GM12878 (cell line): ENCODE results near the gene LCN12. TPM values are rescaled to one million over a fixed set of nuclear protein-coding genes. Genes with fewer than 3 reads are reported as not detected.

Experiments used
- ATAC-seq: fragments of 200-7000 bp; cut with Tn5 transposase; 3 replicates; pipeline ENCODE4 v1.9.1; 2020; ENCODE audit warnings: mild to moderate bottlenecking, moderate library complexity
- BruUV-seq: library from RNA; stranded (reverse); fragments of 400-500 nt; replicated peaks from 2 replicates; lab custom pipeline; 2021; lab: Mats Ljungman, UMichigan
- CTCF ChIA-PET: fragments of 300-600 bp; sonication (Branson Sonifier 250); formaldehyde crosslinking; extraction: SDS; loops from one replicate; lab custom pipeline; 2021; ENCODE audit warnings: inconsistent platforms; lab: Yijun Ruan, JAX
- POLR2A ChIA-PET: fragments of 350-600 bp; formaldehyde crosslinking; extraction: SDS; loops from one replicate; lab custom pipeline; 2021; ENCODE audit warnings: inconsistent platforms; lab: Charles Lee
- RAD21 ChIA-PET: fragments of 300-600 bp; sonication (Branson Sonifier 250); formaldehyde crosslinking; loops from one replicate; lab custom pipeline; 2023; ENCODE audit warnings: antibody characterized with exemption; ENCODE audit not compliant: unreplicated experiment; lab: Charles Lee
- SMC1A ChIA-PET: fragments of 300-600 bp; sonication (Branson Sonifier 250); formaldehyde crosslinking; loops from one replicate; lab custom pipeline; 2023; ENCODE audit not compliant: unreplicated experiment, uncharacterized antibody; lab: Charles Lee
- DNase-seq: peaks from one replicate; pipeline ENCODE4 v3.0.0-alpha.2; 2011; ENCODE audit warnings: low read depth, low spot score
- FAIRE-seq: peaks from 3 replicates; lab custom pipeline; 2011; peaks lifted over from hg19 to GRCh38; lab: Jason Lieb, UNC
- H2AFZ ChIP-seq: 2 replicates; pipeline ENCODE4 v1.6.0; 2011; ENCODE audit warnings: low read depth, low read length, control low read depth; ENCODE audit not compliant: control insufficient read depth
- H3K27ac ChIP-seq: 2 replicates; pipeline ENCODE4 v1.5.1; 2011; ENCODE audit warnings: control low read depth; ENCODE audit not compliant: control insufficient read depth, insufficient read depth
- H3K27me3 ChIP-seq, 2 experiments: replicated peaks in 1 of 2; 2 replicates each; pipeline versions ENCODE4 v1.6.0 to v1.6.1; 2011; ENCODE audit warnings: low read length in 1 of 2; ENCODE audit not compliant: control insufficient read depth in 2 of 2, insufficient read depth in 2 of 2
- H3K36me3 ChIP-seq, 2 experiments: 2 replicates each; pipeline ENCODE4 v1.5.1; 2011; ENCODE audit warnings: low read length in 1 of 2; ENCODE audit not compliant: control insufficient read depth in 2 of 2, insufficient read depth in 2 of 2
- H3K4me1 ChIP-seq: 2 replicates; pipeline ENCODE4 v1.6.1; 2011; ENCODE audit warnings: mild to moderate bottlenecking, low read length, moderate library complexity, mixed read lengths; ENCODE audit not compliant: control insufficient read depth, insufficient read depth
- H3K4me2 ChIP-seq: 2 replicates; pipeline ENCODE4 v1.6.0; 2011; ENCODE audit warnings: control low read depth; ENCODE audit not compliant: control insufficient read depth, insufficient read depth
- H3K4me3 ChIP-seq: fragments of 200-600 bp; sonication (generic); 2 replicates; pipeline ENCODE4 v1.5.1; 2016
- H3K79me2 ChIP-seq: 2 replicates; pipeline ENCODE4 v1.6.0; 2011; ENCODE audit warnings: low read length; ENCODE audit not compliant: control insufficient read depth, insufficient read depth
- H3K9ac ChIP-seq: 2 replicates; pipeline ENCODE4 v1.8.0; 2011; ENCODE audit warnings: low read length, control low read depth, mixed read lengths; ENCODE audit not compliant: control insufficient read depth, insufficient read depth
- H3K9me3 ChIP-seq: replicated peaks from 3 replicates; pipeline ENCODE4 v1.5.1; 2011; ENCODE audit warnings: mild to moderate bottlenecking, low read length; ENCODE audit not compliant: control insufficient read depth, insufficient read depth
- H4K20me1 ChIP-seq: 2 replicates; pipeline ENCODE4 v1.6.0; 2011; ENCODE audit not compliant: control insufficient read depth, insufficient read depth
- DPF2 ChIP-seq: fragments of 450-650 bp; IDR thresholded peaks from 2 replicates; pipeline ENCODE4 v1.6.1; 2017; ENCODE audit warnings: mild to moderate bottlenecking
- KLF5 ChIP-seq: fragments of 450-650 bp; IDR thresholded peaks from 2 replicates; pipeline ENCODE4 v1.6.1; 2014; ENCODE audit warnings: mild to moderate bottlenecking; ENCODE audit not compliant: partially characterized antibody
- MEF2B ChIP-seq: fragments of 450-650 bp; IDR thresholded peaks from 2 replicates; pipeline ENCODE4 v1.6.1; 2018; ENCODE audit warnings: mild to moderate bottlenecking, moderate library complexity; ENCODE audit not compliant: partially characterized antibody, poor library complexity, severe bottlenecking
- RB1 ChIP-seq: fragments of 450-650 bp; formaldehyde crosslinking; IDR thresholded peaks from 2 replicates; pipeline ENCODE4 v1.6.1; 2017; ENCODE audit warnings: mild to moderate bottlenecking, borderline replicate concordance
- RFX5 ChIP-seq: IDR thresholded peaks from 2 replicates; pipeline ENCODE4 v1.6.1; 2011; ENCODE audit warnings: low read depth, low read length, improper control_type of control experiment
- SP1 ChIP-seq: IDR thresholded peaks from one replicate; pipeline ENCODE4 v1.6.1; 2011; ENCODE audit warnings: low read depth, low read length
- USF2 ChIP-seq: IDR thresholded peaks from 2 replicates; pipeline ENCODE4 v1.6.1; 2011; ENCODE audit warnings: low read depth, low read length, improper control_type of control experiment, borderline replicate concordance
- WGBS: methylation state at CpG from one replicate; pipeline ENCODE4 v1.1.6; 2016; ENCODE audit warnings: low lambda C conversion rate; ENCODE audit not compliant: insufficient replicate concordance, insufficient coverage; ENCODE audit errors: missing lambda C conversion rate; 5-methylcytosine and 5-hydroxymethylcytosine counted together
- in situ Hi-C: fragments of 300-500 bp; cut with MboI; formaldehyde crosslinking; loops from 9 replicates; pipeline ENCODE4 v1.14.3; 2018; ENCODE audit warnings: mixed read lengths
- intact Hi-C: fragments of 100-400 bp; cut with micrococcal nuclease; formaldehyde crosslinking; loops from one replicate; pipeline ENCODE4 v1.14.2; 2022; ENCODE audit not compliant: unreplicated experiment
- polyA plus RNA-seq, 11 experiments: library from polyadenylated mRNA; depleted of rRNA in 4 of 11; unstranded in 6 of 11; stranded (reverse) in 5 of 11; fragments of >200 nt; fragmentation: Nextera tagmentation in 4 of 11; fragmentation: Illumina TruSeq in 1 of 11; extraction: Ambion mirVana in 4 of 11; extraction: Trizol in 1 of 11; gene quantifications; 1 replicate in 1 of 11; 2 replicates in 10 of 11; pipeline versions ENCODE4 v1.2.1 to v1.2.3, GENCODE V29; 2011 to 2016; ENCODE audit warnings: inconsistent platforms in 2 of 11, missing spikeins in 2 of 11, low read depth in 1 of 11
- total RNA-seq, 4 experiments: library from RNA; depleted of rRNA in 3 of 4; stranded (reverse); fragments of >200 nt in 3 of 4; fragmentation: Illumina TruSeq in 1 of 4; extraction: Trizol in 1 of 4; gene quantifications; 2 replicates each; pipeline versions ENCODE4 v1.2.1 to v1.2.3, GENCODE V29; 2013 to 2021

Gene LCN12
- total and polyA plus RNA-seq, 10 of the 15 experiments (the other 5 are each of a cell fraction or from before 2014, with no cell fraction given), result 0.06 to 0.64 (median 0.40) TPM; not detected in 3

DNA sequence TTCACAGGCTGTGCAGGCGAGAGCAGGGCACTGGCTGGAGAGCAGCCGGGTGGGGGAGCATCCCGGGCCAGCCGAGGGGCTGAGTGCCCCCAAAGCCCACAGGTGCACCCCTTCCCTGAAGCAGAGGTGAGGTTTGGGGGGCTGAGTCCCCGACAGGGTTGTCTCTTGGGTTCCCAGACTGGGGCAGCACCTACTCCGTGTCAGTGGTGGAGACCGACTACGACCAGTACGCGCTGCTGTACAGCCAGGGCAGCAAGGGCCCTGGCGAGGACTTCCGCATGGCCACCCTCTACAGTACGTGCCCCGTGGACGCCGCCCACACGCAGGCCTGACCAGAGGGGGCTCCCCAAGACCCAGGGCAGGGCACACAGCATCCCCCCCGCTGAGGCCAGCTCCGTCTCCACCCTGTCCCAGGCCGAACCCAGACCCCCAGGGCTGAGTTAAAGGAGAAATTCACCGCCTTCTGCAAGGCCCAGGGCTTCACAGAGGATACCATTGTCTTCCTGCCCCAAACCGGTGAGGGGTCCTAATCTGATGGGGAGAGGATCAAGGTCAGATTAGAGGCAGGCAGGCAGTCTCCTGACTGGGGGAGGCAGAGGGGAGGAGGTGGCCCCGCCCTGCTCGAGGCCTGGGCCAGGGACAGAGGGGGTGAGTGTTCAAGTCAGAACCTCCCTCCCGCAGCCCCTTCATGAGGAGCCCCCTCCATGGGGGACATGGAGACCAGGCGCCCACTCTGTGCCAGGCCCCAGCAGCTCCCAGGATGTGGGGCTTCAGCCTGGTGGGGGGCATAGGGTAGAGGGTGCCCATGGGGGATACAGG is 27.9 kb downstream of the LCN12 start:
- intact Hi-C loops, result no loop called here
- Histone ChIP-seq H3K36me3 (no peaks in the 10 kb centered on the region), H3K9me3 (no peaks in the 10 kb centered on the region), H3K9ac (no peak overlapping the region), H3K4me3 (no peak overlapping the region), H2AFZ (no peak overlapping the region), H3K4me2 (no peak overlapping the region), H3K27me3 (peaks cover 0 to 6% of the 10 kb centered on the region in 2 experiments; a peak in 3 of 4 replicates), H3K4me1 (no peaks in the 10 kb centered on the region), H3K79me2 (no peaks in the 10 kb centered on the region), H4K20me1 (peaks cover 3% of the 10 kb centered on the region; the same call in 1 of the 2 replicates), H3K27ac (no peak overlapping the region)
- POLR2A ChIA-PET, result no interaction called here
- TF ChIP-seq DPF2 (no peak), RB1 (no peak), RFX5 (no peak), MEF2B (no peak), KLF5 (no peak), SP1 (no peak), USF2 (no peak)
- no peak for DNase-seq
- WGBS, result 53% methylated on average over 23 of the region's 26 CpGs
- no peak for ATAC-seq
- in situ Hi-C loops, result no loop called here
- RAD21 ChIA-PET, result no interaction called here
- no peak for FAIRE-seq
- CTCF ChIA-PET, result no interaction called here
- SMC1A ChIA-PET, result no interaction called here
- no TSS peak for BruUV-seq
